ENCODE results near the gene CCNB3. TPM values are rescaled to one million over a fixed set of nuclear protein-coding genes. Genes with fewer than 3 reads are reported as not detected.

CCNB3 gene
- total and polyA plus RNA-seq, 2 experiments from 2014 or later, result 0.04 TPM; not detected in 1

DNA sequence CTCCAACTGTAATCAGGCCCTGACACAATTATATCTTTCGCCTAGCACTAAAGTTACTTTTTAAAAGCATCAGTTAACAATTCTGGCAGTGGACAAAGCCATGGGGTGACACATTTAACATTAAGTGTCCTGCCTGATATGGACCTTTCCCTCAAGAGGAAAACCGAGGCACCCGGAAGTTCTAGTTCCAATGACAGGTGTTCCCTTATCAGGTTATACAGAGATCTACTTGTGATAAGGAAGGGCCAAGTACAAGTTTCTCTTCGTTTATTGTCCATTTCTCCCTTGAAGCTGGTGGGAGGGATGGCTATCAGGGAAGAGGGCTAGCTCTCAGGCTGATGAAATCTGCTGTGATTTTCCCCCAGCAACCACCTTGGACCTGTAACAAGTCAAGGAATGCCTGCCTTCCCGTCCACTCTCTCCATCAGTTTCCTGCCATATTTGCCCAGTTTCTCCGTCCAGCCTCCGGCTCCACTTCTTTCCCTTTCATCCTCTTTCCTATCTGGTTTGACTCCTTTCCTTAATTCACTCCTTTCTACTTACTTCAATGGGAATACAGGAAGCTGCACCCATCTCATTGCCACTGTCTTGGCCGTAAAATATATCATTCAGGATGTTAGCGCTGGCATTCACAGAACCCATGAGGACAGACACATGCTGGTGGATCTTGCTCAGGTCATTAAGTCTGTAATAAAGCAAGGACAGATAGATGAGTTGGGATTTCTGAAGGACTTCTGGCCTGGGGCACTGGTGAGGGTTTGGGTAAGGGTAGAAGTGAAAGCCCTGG lies 171.1 kb downstream of the CCNB3 start:
- no peak overlapping the region for H3K27ac ChIP-seq
- H3F3A ChIP-seq (ENCODE audit: insufficient read depth), result no peaks in the 10 kb centered on the region
- H2AFZ ChIP-seq, result no peak overlapping the region
- no peak overlapping the region for H3K4me2 ChIP-seq (ENCODE audit: unreplicated experiment)
- H3K4me1 ChIP-seq (ENCODE audit: insufficient read depth), result no peaks in the 10 kb centered on the region
- DNase-seq, result no peak
- H3K27me3 ChIP-seq (replicated peaks; ENCODE audit: insufficient read depth), result no peaks in the 10 kb centered on the region
- H3K9ac ChIP-seq, result no peak overlapping the region
- H3K9me3 ChIP-seq (ENCODE audit: low read depth), result no peaks in the 10 kb centered on the region
- H3K36me3 ChIP-seq (ENCODE audit: low read depth), result no peaks in the 10 kb centered on the region
- H4K20me1 ChIP-seq (ENCODE audit: insufficient read depth), result no peaks in the 10 kb centered on the region
- 22 to 26% methylated on average over 9 of the region's 9 CpGs for WGBS, 2 experiments (ENCODE audit: low coverage in 1 of 2, low lambda C conversion rate in 2 of 2, missing lambda C conversion rate in 2 of 2)
- H3K9me2 ChIP-seq (ENCODE audit: insufficient read depth), result no peaks in the 10 kb centered on the region
- no peaks in the 10 kb centered on the region for H3K79me2 ChIP-seq (ENCODE audit: insufficient read depth)
- TF ChIP-seq EZH2phosphoT487 (IDR thresholded peaks at IDR 0.05; ENCODE audit: insufficient read depth, low read depth) (no peak), EZH2 (IDR thresholded peaks at IDR 0.05; ENCODE audit: insufficient read depth, poor library complexity, severe bottlenecking) (no peak)
- in situ Hi-C loops (cut with MboI), result no loop called here
- H3K4me3 ChIP-seq, result no peak overlapping the region

- no peaks in the 10 kb centered on the region for H3K36me3 ChIP-seq (ENCODE audit: low read depth)
- no peaks in the 10 kb centered on the region for H3K4me1 ChIP-seq (ENCODE audit: insufficient read depth)
- H3K27me3 ChIP-seq (replicated peaks; ENCODE audit: insufficient read depth), result no peaks in the 10 kb centered on the region
- no peaks in the 10 kb centered on the region for H3K79me2 ChIP-seq (ENCODE audit: insufficient read depth)
- WGBS, 2 experiments (ENCODE audit: low coverage in 1 of 2, low lambda C conversion rate in 2 of 2, missing lambda C conversion rate in 2 of 2), result 23 to 31% methylated on average over 5 of the region's 5 CpGs
- H3K9me3 ChIP-seq (ENCODE audit: low read depth), result no peaks in the 10 kb centered on the region
- no peak overlapping the region for H2AFZ ChIP-seq
- no peaks in the 10 kb centered on the region for H3F3A ChIP-seq (ENCODE audit: insufficient read depth)
- no peak for TF ChIP-seq EZH2 (IDR thresholded peaks at IDR 0.05; ENCODE audit: insufficient read depth, poor library complexity, severe bottlenecking)
- H3K9me2 ChIP-seq (ENCODE audit: insufficient read depth), result no peaks in the 10 kb centered on the region
- in situ Hi-C loops (cut with MboI), result no loop called here
- H3K4me2 ChIP-seq (ENCODE audit: unreplicated experiment), result no peak overlapping the region
- H3K27ac ChIP-seq, result no peak overlapping the region
- no peak for DNase-seq
- no peak overlapping the region for H3K9ac ChIP-seq
- no peaks in the 10 kb centered on the region for H4K20me1 ChIP-seq (ENCODE audit: insufficient read depth)
- no peak overlapping the region for H3K4me3 ChIP-seq
These were observed 177.3 kb downstream of the CCNB3 start for GRCh38 chrX:50381729-50382415.

- in situ Hi-C loops (cut with MboI), result no loop called here
- Histone ChIP-seq H3K79me2 (ENCODE audit: insufficient read depth) (no peaks in the 10 kb centered on the region), H3K4me1 (ENCODE audit: insufficient read depth) (no peaks in the 10 kb centered on the region), H3K27me3 (replicated peaks; ENCODE audit: insufficient read depth) (no peaks in the 10 kb centered on the region), H4K20me1 (ENCODE audit: insufficient read depth) (no peaks in the 10 kb centered on the region), H3K9ac (no peak overlapping the region), H3K27ac (no peak overlapping the region), H3K4me3 (no peak overlapping the region), H3K4me2 (ENCODE audit: unreplicated experiment) (no peak overlapping the region), H2AFZ (no peak overlapping the region), H3F3A (ENCODE audit: insufficient read depth) (no peaks in the 10 kb centered on the region), H3K9me3 (ENCODE audit: low read depth) (no peaks in the 10 kb centered on the region), H3K36me3 (ENCODE audit: low read depth) (no peaks in the 10 kb centered on the region), H3K9me2 (ENCODE audit: insufficient read depth) (no peaks in the 10 kb centered on the region)
- TF ChIP-seq EZH2 (IDR thresholded peaks at IDR 0.05; ENCODE audit: insufficient read depth, poor library complexity, severe bottlenecking) (no peak), EZH2phosphoT487 (IDR thresholded peaks at IDR 0.05; ENCODE audit: insufficient read depth, low read depth) (no peak)
- DNase-seq, result no peak
- WGBS, 2 experiments (ENCODE audit: low coverage in 1 of 2, low lambda C conversion rate in 2 of 2, missing lambda C conversion rate in 2 of 2), result 7 to 11% methylated on average over 2 of the region's 2 CpGs
These were observed 182.0 kb downstream of the CCNB3 start for GRCh38 chrX:50386520-50386919.

DNA sequence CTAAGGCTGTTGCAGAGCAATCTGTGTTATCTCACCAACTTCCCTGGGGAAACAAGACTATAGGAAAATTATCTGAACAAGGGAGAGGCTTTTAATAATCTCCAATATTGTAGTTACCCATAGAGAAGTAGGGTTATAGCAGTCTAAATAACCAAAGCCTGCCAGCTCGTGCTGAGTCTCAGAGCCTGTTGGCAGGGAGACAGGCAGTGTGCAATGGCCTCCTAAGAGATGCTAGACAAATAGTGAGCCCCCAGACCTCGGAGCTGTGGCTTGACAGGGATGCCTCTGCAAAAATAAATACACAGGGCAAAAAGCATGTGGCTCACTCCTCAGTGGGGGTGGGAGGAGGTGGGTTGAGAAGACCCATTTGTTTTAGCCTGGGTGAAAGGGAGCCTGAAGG lies 189.3 kb downstream of the CCNB3 start:
- Histone ChIP-seq H4K20me1 (ENCODE audit: insufficient read depth) (no peaks in the 10 kb centered on the region), H3K4me3 (no peak overlapping the region), H3K4me2 (ENCODE audit: unreplicated experiment) (no peak overlapping the region), H3K4me1 (ENCODE audit: insufficient read depth) (no peaks in the 10 kb centered on the region), H2AFZ (no peak overlapping the region), H3K9ac (no peak overlapping the region), H3K9me2 (ENCODE audit: insufficient read depth) (no peaks in the 10 kb centered on the region), H3K9me3 (ENCODE audit: low read depth) (no peaks in the 10 kb centered on the region), H3K27me3 (replicated peaks; ENCODE audit: insufficient read depth) (no peaks in the 10 kb centered on the region), H3K27ac (no peak overlapping the region), H3K79me2 (ENCODE audit: insufficient read depth) (no peaks in the 10 kb centered on the region), H3F3A (ENCODE audit: insufficient read depth) (no peaks in the 10 kb centered on the region), H3K36me3 (ENCODE audit: low read depth) (no peaks in the 10 kb centered on the region)
- in situ Hi-C loops (cut with MboI), result no loop called here
- DNase-seq, result no peak
- WGBS, 2 experiments (ENCODE audit: low coverage in 1 of 2, low lambda C conversion rate in 2 of 2, missing lambda C conversion rate in 2 of 2), result 0 to 4% methylated on average over 1 to 2 of the region's 2 CpGs
- no peak for TF ChIP-seq EZH2 (IDR thresholded peaks at IDR 0.05; ENCODE audit: insufficient read depth, poor library complexity, severe bottlenecking)
- TF ChIP-seq EZH2phosphoT487 (IDR thresholded peaks at IDR 0.05; ENCODE audit: insufficient read depth, low read depth), result no peak

Small RNAs within 50 kb of the gene (small RNA-seq; reads per million reads assigned to genes)
- gene PYY3 (ENCODE audit: low read depth, low replicate concordance), result not detected
- not detected for gene RF00019 (ENCODE audit: low read depth, low replicate concordance)

Other genes starting within 250 kb of the CCNB3 start
- not detected in 2 replicates for gene AKAP4, start 3.8 kb upstream of the CCNB3 start, total RNA-seq (2014; rRNA removed; shearing (Covaris generic))
- gene AKAP4, start 3.8 kb upstream of the CCNB3 start, polyA plus RNA-seq (2016; fragmentation: Nextera tagmentation; extraction: Ambion mirVana), result not detected in 2 replicates

Measured in GM23248 (cell line).